ENCODE results near the gene NECAB3. TPM values are rescaled to one million over a fixed set of nuclear protein-coding genes. Genes with fewer than 3 reads are reported as not detected.

Gene NECAB3
- total and polyA plus RNA-seq, 4 donors, result 10.5 to 14.8 (median 11.1) TPM

- Histone ChIP-seq H3K27me3 (ENCODE audit: control insufficient read depth in 4 of 4, insufficient read depth in 4 of 4, low read length in 3 of 4) (no peaks in the 10 kb centered on the region), H3K36me3 (ENCODE audit: control insufficient read depth in 4 of 4, insufficient read depth in 3 of 4, low read depth in 1 of 4, low read length in 3 of 4) (peaks cover 2 to 47% (median 13%) of the 10 kb centered on the region in 4 donors), H3K27ac (ENCODE audit: low read depth in 1 of 2, low read length in 2 of 2) (no peak overlapping the region), H3K9me3 (ENCODE audit: control insufficient read depth in 4 of 4, low read length in 3 of 4) (no peaks in the 10 kb centered on the region), H3K4me1 (ENCODE audit: control insufficient read depth in 4 of 4, insufficient read depth in 4 of 4, low read length in 3 of 4) (no peaks in the 10 kb centered on the region), H3K4me3 (ENCODE audit: low read depth in 1 of 3, low read length in 3 of 3) (no peak overlapping the region), H3K9ac (ENCODE audit: low read depth in 1 of 2, low read length in 2 of 2) (no peak overlapping the region)
- WGBS, result 94% methylated on average over 3 of the region's 3 CpGs
- TF ChIP-seq FOXA1 (IDR thresholded peaks at IDR 0.05), result no peak
- no peak for TF ChIP-seq SP1 (IDR thresholded peaks at IDR 0.05)
- TF ChIP-seq YY1 (IDR thresholded peaks at IDR 0.05), result no peak
- TF ChIP-seq, protein P1, sequence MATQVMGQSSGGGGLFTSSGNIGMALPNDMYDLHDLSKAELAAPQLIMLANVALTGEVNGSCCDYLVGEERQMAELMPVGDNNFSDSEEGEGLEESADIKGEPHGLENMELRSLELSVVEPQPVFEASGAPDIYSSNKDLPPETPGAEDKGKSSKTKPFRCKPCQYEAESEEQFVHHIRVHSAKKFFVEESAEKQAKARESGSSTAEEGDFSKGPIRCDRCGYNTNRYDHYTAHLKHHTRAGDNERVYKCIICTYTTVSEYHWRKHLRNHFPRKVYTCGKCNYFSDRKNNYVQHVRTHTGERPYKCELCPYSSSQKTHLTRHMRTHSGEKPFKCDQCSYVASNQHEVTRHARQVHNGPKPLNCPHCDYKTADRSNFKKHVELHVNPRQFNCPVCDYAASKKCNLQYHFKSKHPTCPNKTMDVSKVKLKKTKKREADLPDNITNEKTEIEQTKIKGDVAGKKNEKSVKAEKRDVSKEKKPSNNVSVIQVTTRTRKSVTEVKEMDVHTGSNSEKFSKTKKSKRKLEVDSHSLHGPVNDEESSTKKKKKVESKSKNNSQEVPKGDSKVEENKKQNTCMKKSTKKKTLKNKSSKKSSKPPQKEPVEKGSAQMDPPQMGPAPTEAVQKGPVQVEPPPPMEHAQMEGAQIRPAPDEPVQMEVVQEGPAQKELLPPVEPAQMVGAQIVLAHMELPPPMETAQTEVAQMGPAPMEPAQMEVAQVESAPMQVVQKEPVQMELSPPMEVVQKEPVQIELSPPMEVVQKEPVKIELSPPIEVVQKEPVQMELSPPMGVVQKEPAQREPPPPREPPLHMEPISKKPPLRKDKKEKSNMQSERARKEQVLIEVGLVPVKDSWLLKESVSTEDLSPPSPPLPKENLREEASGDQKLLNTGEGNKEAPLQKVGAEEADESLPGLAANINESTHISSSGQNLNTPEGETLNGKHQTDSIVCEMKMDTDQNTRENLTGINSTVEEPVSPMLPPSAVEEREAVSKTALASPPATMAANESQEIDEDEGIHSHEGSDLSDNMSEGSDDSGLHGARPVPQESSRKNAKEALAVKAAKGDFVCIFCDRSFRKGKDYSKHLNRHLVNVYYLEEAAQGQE (IDR thresholded peaks at IDR 0.05), result no peak
- TF ChIP-seq NR2F2 (IDR thresholded peaks at IDR 0.05), result no peak
- TF ChIP-seq TAF1 (conservative IDR thresholded peaks at IDR 0.05), result no peak
- no peak for TF ChIP-seq HNF4G (IDR thresholded peaks at IDR 0.05)
- TF ChIP-seq EGR1 (IDR thresholded peaks at IDR 0.05; ENCODE audit: low read depth in 2 of 2), result no peak
- TF ChIP-seq RXRA (IDR thresholded peaks at IDR 0.05), result no peak
- no peak for TF ChIP-seq MAX (IDR thresholded peaks at IDR 0.05)
- TF ChIP-seq ATF3 (IDR thresholded peaks at IDR 0.05), result no peak
- no peak for DNase-seq (ENCODE audit: low spot score)
Measured at GRCh38 chr20:33624399-33624798, 49.8 kb downstream of the NECAB3 start.

DNA sequence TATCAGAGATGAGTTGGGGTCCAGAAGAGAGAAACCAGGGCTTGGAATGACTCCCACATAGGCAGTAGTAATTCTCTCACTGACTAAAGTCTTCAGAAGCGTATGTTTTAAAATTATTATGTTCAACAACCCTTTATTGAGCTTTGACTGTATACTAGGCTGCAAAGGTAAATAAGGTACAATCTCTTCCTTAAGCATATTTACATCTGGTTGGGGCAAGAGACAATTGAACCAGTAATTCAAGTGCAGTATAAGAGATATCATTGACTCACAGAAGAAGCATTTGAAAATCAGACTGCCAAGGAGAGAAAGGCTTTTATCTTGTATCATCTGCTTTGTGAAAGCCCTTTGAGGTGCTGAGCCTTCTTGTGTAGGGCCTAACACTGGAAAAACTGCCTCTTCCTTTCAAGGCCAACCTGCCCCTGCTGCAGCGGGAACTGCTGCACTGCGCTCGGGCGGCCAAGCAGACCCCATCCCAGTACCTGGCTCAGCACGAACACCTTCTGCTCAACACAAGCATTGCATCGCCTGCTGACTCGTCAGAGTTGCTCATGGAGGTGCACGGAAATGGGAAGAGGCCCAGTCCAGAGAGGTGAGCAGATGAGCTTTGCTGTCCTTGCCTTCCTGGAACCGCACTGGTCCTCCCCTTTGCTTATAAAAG, 51.4 kb downstream of the NECAB3 start:
- no peaks in the 10 kb centered on the region for H3K27me3 ChIP-seq (ENCODE audit: control insufficient read depth in 4 of 4, insufficient read depth in 4 of 4, low read length in 3 of 4)
- no peak for TF ChIP-seq NR2F2 (IDR thresholded peaks at IDR 0.05)
- no peak for TF ChIP-seq RAD21 (IDR thresholded peaks at IDR 0.05)
- no peak for TF ChIP-seq HNF4A (conservative IDR thresholded peaks at IDR 0.05)
- H3K36me3 ChIP-seq (ENCODE audit: control insufficient read depth in 4 of 4, insufficient read depth in 3 of 4, low read depth in 1 of 4, low read length in 3 of 4), result peaks cover 2 to 35% (median 13%) of the 10 kb centered on the region in 4 donors
- WGBS, result 97% methylated on average over 10 of the region's 10 CpGs
- H3K4me3 ChIP-seq (ENCODE audit: low read depth in 1 of 3, low read length in 3 of 3), result no peak overlapping the region
- H3K9me3 ChIP-seq (ENCODE audit: control insufficient read depth in 4 of 4, low read length in 3 of 4), result no peaks in the 10 kb centered on the region
- H3K27ac ChIP-seq (ENCODE audit: low read depth in 1 of 2, low read length in 2 of 2), result no peak overlapping the region
- no peak for DNase-seq (ENCODE audit: low spot score)
- no peaks in the 10 kb centered on the region for H3K4me1 ChIP-seq (ENCODE audit: control insufficient read depth in 4 of 4, insufficient read depth in 4 of 4, low read length in 3 of 4)
- no peak overlapping the region for H3K9ac ChIP-seq (ENCODE audit: low read depth in 1 of 2, low read length in 2 of 2)

- TF ChIP-seq TAF1 (conservative IDR thresholded peaks at IDR 0.05) (no peak), RAD21 (IDR thresholded peaks at IDR 0.05) (no peak), FOXA1 (IDR thresholded peaks at IDR 0.05) (no peak), MAX (IDR thresholded peaks at IDR 0.05) (no peak)
- TF ChIP-seq, protein P1 (IDR thresholded peaks at IDR 0.05), result no peak
- no peaks in the 10 kb centered on the region for H3K9me3 ChIP-seq (ENCODE audit: control insufficient read depth in 4 of 4, low read length in 3 of 4)
- DNase-seq (ENCODE audit: low spot score), result no peak
- no peak overlapping the region for H3K27ac ChIP-seq (ENCODE audit: low read depth in 1 of 2, low read length in 2 of 2)
- peaks cover 2 to 30% (median 13%) of the 10 kb centered on the region in 4 donors for H3K36me3 ChIP-seq (ENCODE audit: control insufficient read depth in 4 of 4, insufficient read depth in 3 of 4, low read depth in 1 of 4, low read length in 3 of 4)
- no peaks in the 10 kb centered on the region for H3K4me1 ChIP-seq (ENCODE audit: control insufficient read depth in 4 of 4, insufficient read depth in 4 of 4, low read length in 3 of 4)
- H3K4me3 ChIP-seq (ENCODE audit: low read depth in 1 of 3, low read length in 3 of 3), result no peak overlapping the region
- WGBS, result 98% methylated on average over 4 of the region's 4 CpGs
- no peaks in the 10 kb centered on the region for H3K27me3 ChIP-seq (ENCODE audit: control insufficient read depth in 4 of 4, insufficient read depth in 4 of 4, low read length in 3 of 4)
- H3K9ac ChIP-seq (ENCODE audit: low read depth in 1 of 2, low read length in 2 of 2), result no peak overlapping the region
Measured at GRCh38 chr20:33621717-33622400, 52.4 kb downstream of the NECAB3 start.
